Duodenal mucosa (tissue), 2 donors: ENCODE results near the gene CSRP2.

ENCODE experiments used
- H3K27ac ChIP-seq: one replicate; pipeline ENCODE4 v1.7.0; 2013; ENCODE audit warnings: low read depth, low read length
- H3K27me3 ChIP-seq, 2 donors: one replicate each; pipeline ENCODE4 v1.7.0; 2013; ENCODE audit warnings: low read length in 2 of 2, control low read depth in 1 of 2; ENCODE audit not compliant: insufficient read depth in 2 of 2, control insufficient read depth in 1 of 2
- H3K36me3 ChIP-seq, 2 donors: one replicate each; pipeline ENCODE4 v1.7.0; 2013; ENCODE audit warnings: low read length in 2 of 2, control low read depth in 1 of 2; ENCODE audit not compliant: insufficient read depth in 2 of 2, control insufficient read depth in 1 of 2
- H3K4me1 ChIP-seq, 2 donors: one replicate each; pipeline ENCODE4 v1.7.0; 2013; ENCODE audit warnings: low read length in 2 of 2, control low read depth in 1 of 2; ENCODE audit not compliant: insufficient read depth in 2 of 2, control insufficient read depth in 1 of 2
- H3K4me3 ChIP-seq, 2 donors: one replicate each; pipeline ENCODE4 v1.7.0; 2013; ENCODE audit warnings: low read length in 2 of 2, low read depth in 1 of 2
- H3K9ac ChIP-seq, 2 donors: one replicate each; pipeline ENCODE4 v1.7.0; 2013; ENCODE audit warnings: low read length in 2 of 2, low read depth in 1 of 2
- H3K9me3 ChIP-seq, 2 donors: one replicate each; pipeline ENCODE4 v1.7.0; 2013; ENCODE audit warnings: low read length in 2 of 2, control low read depth in 1 of 2; ENCODE audit not compliant: control insufficient read depth in 1 of 2

The CSRP2 gene

GRCh38 chr12:76878899-76879709 lies at the start of gene CSRP2:
CSRP2 (minus strand) TSS chr12:76879019; CDS start chr12:76866260, 12,759 bp downstream.
- peaks cover 7 to 15% of the 10 kb centered on the region in 2 donors for H3K27me3 ChIP-seq
- H3K9ac ChIP-seq = peak within 1 kb of the TSS; percentile 54 to 66
- no peaks in the 10 kb centered on the region for H3K36me3 ChIP-seq
- peak within 1 kb of the TSS; percentile 71 to 73 for H3K4me3 ChIP-seq
- H3K4me1 ChIP-seq = peaks cover 0 to 18% of the 10 kb centered on the region in 2 donors
- H3K27ac ChIP-seq = peak within 1 kb of the TSS; percentile 83
- H3K9me3 ChIP-seq = no peaks in the 10 kb centered on the region

GRCh38 chr12:76927170-76927784 lies 48.5 kb upstream of the CSRP2 start:
- Histone ChIP-seq H3K4me3 (no peak overlapping the region), H3K36me3 (no peaks in the 10 kb centered on the region)

GRCh38 chr12:76925135-76925534 lies 46.3 kb upstream of the CSRP2 start:
- H3K4me1 ChIP-seq = no peaks in the 10 kb centered on the region
- no peaks in the 10 kb centered on the region for H3K9me3 ChIP-seq
- no peak overlapping the region for H3K9ac ChIP-seq
- no peaks in the 10 kb centered on the region for H3K27me3 ChIP-seq
- H3K36me3 ChIP-seq = no peaks in the 10 kb centered on the region
- no peak overlapping the region for H3K4me3 ChIP-seq
- H3K27ac ChIP-seq = no peak overlapping the region

More at GRCh38 chr12:76927170-76927784, 48.5 kb upstream of the CSRP2 start:
- Histone ChIP-seq H3K9ac (no peak overlapping the region), H3K27me3 (no peaks in the 10 kb centered on the region), H3K27ac (no peak overlapping the region), H3K9me3 (no peaks in the 10 kb centered on the region), H3K4me1 (no peaks in the 10 kb centered on the region)

GRCh38 chr12:76922866-76923265 lies 44.0 kb upstream of the CSRP2 start:
- Histone ChIP-seq H3K4me3 (no peak overlapping the region), H3K9ac (no peak overlapping the region), H3K9me3 (no peaks in the 10 kb centered on the region), H3K4me1 (no peaks in the 10 kb centered on the region), H3K27me3 (no peaks in the 10 kb centered on the region), H3K27ac (no peak overlapping the region), H3K36me3 (no peaks in the 10 kb centered on the region)

GRCh38 chr12:76921891-76922664 lies 43.3 kb upstream of the CSRP2 start:
- H3K9ac ChIP-seq = no peak overlapping the region

GRCh38 chr12:76921100-76921471 lies 42.3 kb upstream of the CSRP2 start:
- H3K27me3 ChIP-seq = no peaks in the 10 kb centered on the region
- H3K36me3 ChIP-seq = no peaks in the 10 kb centered on the region
- H3K9ac ChIP-seq = no peak overlapping the region
- no peak overlapping the region for H3K27ac ChIP-seq
- H3K4me1 ChIP-seq = no peaks in the 10 kb centered on the region
- no peak overlapping the region for H3K4me3 ChIP-seq
- no peaks in the 10 kb centered on the region for H3K9me3 ChIP-seq

More at GRCh38 chr12:76921891-76922664, 43.3 kb upstream of the CSRP2 start:
- no peaks in the 10 kb centered on the region for H3K4me1 ChIP-seq
- H3K36me3 ChIP-seq = no peaks in the 10 kb centered on the region
- no peak overlapping the region for H3K4me3 ChIP-seq
- H3K27me3 ChIP-seq = no peaks in the 10 kb centered on the region
- no peaks in the 10 kb centered on the region for H3K9me3 ChIP-seq
- H3K27ac ChIP-seq = no peak overlapping the region

GRCh38 chr12:76920172-76921099 lies 41.6 kb upstream of the CSRP2 start:
- no peaks in the 10 kb centered on the region for H3K36me3 ChIP-seq
- H3K27ac ChIP-seq = no peak overlapping the region
- no peaks in the 10 kb centered on the region for H3K4me1 ChIP-seq
- no peaks in the 10 kb centered on the region for H3K9me3 ChIP-seq
- H3K4me3 ChIP-seq = no peak overlapping the region
- H3K27me3 ChIP-seq = no peaks in the 10 kb centered on the region
- H3K9ac ChIP-seq = no peak overlapping the region

- no peaks in the 10 kb centered on the region for H3K4me1 ChIP-seq
- H3K27ac ChIP-seq = no peak overlapping the region
- H3K9me3 ChIP-seq = no peaks in the 10 kb centered on the region
- no peak overlapping the region for H3K9ac ChIP-seq
- no peak overlapping the region for H3K4me3 ChIP-seq
- H3K27me3 ChIP-seq = no peaks in the 10 kb centered on the region
- H3K36me3 ChIP-seq = no peaks in the 10 kb centered on the region
These were observed 40.8 kb upstream of the CSRP2 start for GRCh38 chr12:76919383-76920171.

GRCh38 chr12:76916170-76916540 lies 37.3 kb upstream of the CSRP2 start:
- no peak overlapping the region for H3K9ac ChIP-seq
- H3K4me1 ChIP-seq = no peaks in the 10 kb centered on the region
- no peaks in the 10 kb centered on the region for H3K36me3 ChIP-seq
- H3K27ac ChIP-seq = no peak overlapping the region
- no peaks in the 10 kb centered on the region for H3K9me3 ChIP-seq
- H3K27me3 ChIP-seq = no peaks in the 10 kb centered on the region
- no peak overlapping the region for H3K4me3 ChIP-seq
